ENCODE results near the gene GJA3.
A peak's percentile ranks its signal among the peaks of the same experiment; 100 is the strongest.

GJA3 gene

DNA sequence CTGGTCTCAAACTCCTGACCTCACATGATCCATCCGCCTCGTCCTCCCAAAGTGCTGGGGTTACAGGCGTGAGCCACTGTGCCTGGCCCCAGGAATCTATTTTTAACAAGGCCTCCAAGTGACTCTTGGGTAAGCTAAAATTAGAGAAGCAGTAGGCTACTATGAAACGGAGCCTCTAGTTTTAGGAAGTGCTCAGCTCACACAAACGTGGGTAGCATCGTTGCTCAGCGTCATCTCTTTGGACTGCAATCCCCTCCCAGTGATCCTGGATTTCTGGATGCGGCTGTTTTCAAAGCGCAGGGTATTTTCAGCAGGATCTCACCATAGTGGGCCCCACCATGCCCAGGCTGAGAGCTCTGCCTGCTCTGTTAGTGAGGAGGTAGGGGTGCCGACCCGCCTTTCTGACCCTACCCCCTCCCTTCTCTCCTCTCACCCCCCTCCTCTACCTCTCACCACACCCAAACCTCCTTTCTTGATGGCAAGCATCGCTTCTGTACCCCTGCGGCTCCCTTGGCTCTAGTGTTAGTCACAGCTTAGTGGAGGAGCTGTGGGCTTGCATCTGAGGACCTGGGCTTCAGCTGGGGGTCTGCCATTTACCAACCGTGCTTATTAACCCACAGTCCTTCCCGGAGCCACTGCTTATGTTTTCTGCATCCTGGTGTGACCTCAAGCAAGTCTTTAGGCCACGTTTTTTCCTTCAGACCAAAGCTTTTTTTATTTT lies 34.2 kb downstream of the GJA3 start:
- DNase-seq, result no peak

DNA sequence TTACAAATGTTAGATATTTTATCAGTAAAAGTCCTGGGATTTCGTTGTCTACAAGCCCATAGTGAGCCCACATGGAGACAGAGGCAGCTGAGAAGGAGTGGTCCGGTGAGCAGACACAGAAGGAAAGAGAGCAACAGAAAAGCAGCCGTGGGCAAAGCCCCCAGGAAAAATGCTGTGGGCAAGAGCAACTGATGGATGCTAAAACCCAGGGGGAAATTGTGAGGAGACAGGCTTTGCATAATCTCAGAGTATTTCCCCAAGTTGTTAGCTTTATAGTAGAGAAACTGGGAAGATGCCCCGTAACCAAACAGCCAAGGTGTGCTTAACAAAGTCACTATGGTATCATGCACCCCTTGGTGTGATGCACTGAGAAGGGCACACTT lies 35.1 kb downstream of the GJA3 start:
- DNase-seq, result no peak

- no peak for DNase-seq
These were observed 35.6 kb downstream of the GJA3 start for GRCh38 chr13:20125129-20125782.

DNA sequence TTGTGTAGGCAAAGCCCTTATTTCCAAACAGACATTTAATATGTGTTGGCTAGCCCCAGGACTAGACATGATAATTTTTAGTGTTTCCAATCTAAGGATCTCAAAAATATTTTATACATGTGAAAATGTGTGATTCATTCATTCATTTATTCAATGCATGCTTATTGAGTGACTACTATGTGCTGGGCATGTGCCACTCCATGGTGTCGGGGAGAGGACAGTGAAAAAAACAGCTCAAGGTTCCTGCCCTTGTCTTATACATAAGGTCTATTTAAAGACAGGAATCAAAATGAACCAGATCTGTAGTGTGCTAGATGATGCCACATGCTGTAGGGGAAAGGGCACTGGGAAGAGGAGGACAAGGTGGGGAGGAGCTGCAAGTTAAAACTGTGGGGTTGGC lies 36.5 kb downstream of the GJA3 start:
- DNase-seq, result no peak

GRCh38 chr13:20121159-20121525 lies 39.7 kb downstream of the GJA3 start:
- DNase-seq, result no peak

DNA sequence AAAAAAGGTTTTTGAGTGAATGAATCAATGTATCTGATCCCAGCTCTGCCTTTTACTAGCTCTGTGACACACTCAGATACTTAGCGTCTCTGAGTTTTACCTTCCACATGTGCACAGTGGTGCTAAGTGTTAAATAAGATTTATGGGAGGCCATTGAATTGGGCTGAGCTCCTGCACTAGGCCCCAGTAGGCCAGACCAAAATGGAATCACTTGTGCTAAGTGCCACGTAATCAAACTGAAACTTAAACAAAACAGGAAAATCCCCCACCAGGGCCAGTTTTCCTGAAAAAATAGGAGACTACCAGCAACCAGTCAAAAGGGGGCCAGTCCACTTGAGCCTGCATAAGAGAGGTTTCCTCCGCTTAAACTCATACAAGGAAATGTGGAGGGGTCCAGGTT lies 40.9 kb downstream of the GJA3 start:
- DNase-seq, result no peak

DNA sequence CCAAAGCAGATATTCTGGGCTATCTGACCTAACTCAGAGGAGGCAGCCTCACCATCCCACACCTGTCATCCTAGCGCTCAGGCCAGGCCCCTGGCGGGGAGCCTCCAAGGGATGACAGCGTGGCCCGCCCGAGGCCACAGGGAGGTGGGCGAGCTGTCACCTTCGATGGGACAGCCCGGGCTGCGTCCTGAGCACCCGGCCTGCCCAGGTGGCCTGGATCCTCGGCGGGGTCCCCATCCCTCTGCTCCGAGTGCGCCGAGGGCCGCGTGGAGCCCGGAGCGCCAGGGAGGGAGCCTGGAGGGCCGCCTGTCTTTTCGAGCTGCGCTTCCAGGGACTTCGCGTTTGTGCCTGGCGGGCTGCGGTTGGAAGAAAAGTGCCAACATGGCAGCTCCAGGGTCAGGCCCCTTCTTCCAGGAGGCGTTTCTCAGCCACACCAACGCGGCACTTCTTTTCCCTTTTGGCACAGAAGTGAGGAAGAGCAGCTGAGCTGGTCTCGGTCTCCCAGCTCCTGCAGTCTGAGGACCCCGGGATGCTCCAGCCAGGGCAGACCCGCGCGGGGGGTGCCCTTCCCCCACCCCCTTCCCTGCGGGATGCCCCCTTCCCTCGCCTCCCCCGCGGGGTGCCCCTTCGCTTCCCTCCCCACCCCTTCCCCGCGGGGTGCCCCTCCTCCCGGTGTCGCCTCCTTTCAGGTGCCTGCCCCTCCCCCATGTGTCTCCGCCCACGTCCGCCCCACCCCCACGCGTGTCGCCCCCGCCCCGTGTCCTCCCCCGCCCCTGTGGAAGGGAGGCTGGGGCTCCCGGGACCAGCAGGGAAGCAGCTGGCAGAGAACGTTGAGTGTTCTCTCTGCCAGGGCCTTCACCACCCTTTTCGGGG lies 42.3 kb downstream of the GJA3 start:
- peak; percentile 44 to 56 for DNase-seq

DNA sequence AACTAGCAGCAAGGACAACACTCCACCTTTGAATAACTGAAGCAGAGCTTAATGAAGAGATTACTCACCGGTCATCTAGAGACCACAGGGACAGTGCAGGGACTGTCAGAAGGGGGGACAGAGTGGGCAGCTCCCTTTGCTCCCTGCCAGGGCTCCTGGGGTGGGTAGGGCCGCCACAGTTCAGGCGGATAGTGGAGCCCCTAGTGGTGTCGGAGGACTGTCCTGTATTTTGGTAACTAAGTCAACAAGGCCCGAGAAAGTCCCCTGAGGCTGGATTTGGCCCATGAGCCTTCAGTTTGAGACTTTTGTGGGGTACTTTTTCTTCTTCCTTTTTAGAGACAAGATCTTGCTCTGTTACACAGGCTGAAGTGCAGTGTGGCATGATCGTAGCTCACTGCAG lies 44.6 kb downstream of the GJA3 start:
- no peak for DNase-seq

- no peak for DNase-seq
These were observed 46.7 kb downstream of the GJA3 start for GRCh38 chr13:20114066-20114610.

- DNase-seq, result no peak
These were observed 51.8 kb downstream of the GJA3 start for GRCh38 chr13:20109037-20109436.

- DNase-seq, result no peak
These were observed 54.1 kb downstream of the GJA3 start for GRCh38 chr13:20106742-20107141.

DNA sequence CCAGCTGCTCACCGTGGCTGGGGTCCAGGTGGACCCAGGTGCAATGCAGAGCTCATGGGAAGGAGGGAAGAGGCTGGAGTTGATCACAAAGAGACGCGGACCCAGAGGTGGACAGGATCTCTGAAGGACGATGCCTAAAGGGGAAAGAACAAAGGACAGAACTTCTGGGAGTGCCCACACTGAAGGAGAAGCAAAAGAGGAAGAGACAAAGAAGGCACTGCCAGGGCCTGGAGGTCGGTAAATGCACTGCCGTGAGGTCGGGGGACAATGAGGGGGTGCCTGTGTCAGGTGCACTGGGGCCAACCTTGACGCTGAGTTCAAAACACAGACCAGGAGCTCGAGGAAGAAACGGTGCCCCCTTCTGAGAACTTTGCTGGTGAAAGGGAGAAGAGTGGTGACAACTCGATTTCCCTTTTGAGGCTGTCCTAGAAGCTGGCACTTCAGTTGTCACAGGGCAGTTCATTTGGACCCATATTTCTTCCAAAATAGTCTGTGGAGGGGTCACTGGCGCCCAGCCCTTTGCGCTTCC lies 55.6 kb downstream of the GJA3 start:
- no peak for DNase-seq

DNA sequence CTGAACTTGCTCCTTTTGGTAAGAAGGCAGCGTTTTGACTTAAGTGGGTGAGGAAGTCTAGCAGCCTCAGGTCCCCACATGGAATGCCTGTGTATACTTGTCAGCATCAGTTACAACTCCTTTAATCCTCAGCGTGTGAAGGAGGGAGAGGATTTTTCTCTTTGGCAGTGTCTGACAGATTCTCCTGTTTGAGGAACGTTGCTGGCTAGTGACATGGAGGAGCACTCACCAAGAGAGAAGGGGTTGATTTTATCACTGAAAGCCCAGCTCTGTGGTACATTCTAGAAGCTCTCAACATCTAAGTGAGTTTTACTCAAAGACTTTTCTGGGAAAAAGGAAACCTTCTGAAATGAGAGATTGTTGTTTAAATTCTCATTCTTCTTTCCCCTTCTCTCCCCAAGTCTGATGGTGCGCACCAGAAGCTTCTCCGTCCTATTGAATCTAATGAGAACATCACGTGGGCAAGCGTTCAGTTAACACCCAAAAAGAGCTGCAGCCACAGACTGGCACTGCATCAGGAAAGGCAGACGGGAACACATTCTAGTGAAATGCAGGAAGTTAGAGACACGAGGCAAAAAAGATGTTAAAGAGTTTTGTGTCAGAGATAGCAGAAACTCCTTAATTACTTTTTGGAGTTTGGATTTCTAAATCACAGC lies 58.2 kb downstream of the GJA3 start:
- DNase-seq, result no peak

DNA sequence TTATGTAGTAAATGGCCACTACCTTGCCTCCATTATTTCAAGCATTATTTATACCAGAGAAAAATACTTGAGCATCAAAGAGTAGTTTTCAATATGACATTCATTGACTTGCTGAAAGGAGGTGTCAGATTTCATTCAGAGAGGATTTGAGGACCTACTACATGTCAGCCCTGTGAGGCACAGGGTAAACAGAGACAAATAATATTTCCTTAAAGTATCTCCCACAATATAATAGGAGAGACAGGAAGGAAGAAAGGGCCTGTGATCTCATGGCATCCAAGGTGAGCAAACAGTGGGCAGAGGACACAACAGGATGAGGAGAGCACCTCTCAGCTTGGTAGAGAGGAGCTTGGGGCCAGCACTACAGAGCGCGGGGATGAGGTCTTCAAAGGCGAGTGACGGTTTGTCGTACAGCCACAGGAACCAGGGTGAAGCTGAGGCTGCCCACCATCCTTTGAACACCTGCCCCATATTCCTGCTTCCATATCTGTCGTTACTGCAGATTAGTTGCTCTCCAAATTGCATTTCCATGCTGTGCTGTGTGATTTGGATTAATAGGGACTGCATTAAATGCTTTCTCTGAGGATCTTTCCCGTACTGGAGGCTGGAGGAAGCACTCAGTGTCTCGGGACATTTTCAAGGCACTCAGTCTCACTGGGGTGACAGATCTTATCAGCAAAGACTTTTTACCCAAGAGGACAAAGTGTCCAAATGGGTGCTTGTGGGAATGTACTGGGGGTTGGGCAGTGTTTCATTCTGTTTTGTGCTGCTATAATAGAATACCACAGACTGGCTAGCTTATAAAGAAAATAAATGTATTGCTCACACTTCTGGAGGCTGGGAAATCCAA lies 59.2 kb downstream of the GJA3 start:
- no peak for DNase-seq

- no peak for DNase-seq
These were observed 61.5 kb downstream of the GJA3 start for GRCh38 chr13:20099319-20099718.

- DNase-seq, result no peak
These were observed 66.9 kb downstream of the GJA3 start for GRCh38 chr13:20093951-20094350.

GRCh38 chr13:20090349-20090748 lies 70.5 kb downstream of the GJA3 start:
- DNase-seq, result no peak
